OCI-M1 (cell line): ENCODE results near the gene ABCC6.
"Not testable (repeated sequence)": the region's sequence is repeated elsewhere in the genome, so short reads cannot be mapped to it uniquely, and the experiment has no call there.

Experiments used
- DNase-seq: peaks from one replicate; lab custom pipeline; 2025; lab: John Stamatoyannopoulos, UW

The ABCC6 gene

DNA sequence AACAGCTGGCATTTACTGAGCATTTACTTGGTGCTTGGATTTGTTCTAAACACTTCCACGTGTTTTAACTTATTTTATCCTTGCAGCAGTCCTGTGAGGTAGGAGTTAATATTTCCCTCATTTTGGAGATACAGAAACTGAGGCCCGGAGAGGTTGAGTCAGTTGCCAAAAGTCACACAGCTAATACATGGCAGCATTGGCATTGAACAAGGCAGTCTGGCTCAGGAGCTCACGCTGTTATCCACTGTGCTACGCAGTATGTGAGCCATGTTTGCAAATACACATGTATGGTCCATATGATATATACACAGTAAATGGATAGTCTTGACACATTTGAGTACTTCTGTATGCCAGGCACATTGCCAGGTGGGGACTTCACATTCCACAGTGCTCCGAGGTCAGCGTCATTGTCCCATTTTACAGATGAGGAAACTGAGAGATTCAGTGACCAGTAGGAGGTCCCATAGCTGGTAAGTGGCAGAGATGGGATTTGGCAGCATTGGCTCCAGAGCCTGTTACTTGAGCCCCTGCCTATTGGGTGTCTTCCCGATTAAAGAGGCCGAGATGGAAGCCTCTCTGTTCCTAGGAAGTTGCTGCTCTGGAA lies 110.7 kb downstream of the ABCC6 start:
- DNase-seq, result no peak

DNA sequence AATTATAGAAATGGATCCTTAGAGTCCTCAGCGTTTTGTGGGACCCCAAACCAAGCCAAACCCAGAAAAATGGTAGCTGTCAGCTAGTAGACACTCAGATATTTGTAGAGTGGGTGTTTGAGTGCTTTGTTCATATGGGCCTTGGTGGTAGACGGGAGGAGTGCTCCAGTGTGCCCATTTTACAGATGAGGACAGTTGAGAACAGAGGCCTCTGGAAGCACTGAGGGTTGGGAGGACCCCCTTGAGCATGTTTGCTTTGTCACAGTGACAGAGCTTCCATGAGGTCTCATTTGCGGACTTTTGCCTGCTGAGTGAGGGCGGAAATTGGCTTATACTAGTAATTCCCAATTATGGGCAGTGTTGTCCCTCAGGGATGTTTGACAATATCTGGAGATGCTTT lies 111.7 kb downstream of the ABCC6 start:
- no peak for DNase-seq

DNA sequence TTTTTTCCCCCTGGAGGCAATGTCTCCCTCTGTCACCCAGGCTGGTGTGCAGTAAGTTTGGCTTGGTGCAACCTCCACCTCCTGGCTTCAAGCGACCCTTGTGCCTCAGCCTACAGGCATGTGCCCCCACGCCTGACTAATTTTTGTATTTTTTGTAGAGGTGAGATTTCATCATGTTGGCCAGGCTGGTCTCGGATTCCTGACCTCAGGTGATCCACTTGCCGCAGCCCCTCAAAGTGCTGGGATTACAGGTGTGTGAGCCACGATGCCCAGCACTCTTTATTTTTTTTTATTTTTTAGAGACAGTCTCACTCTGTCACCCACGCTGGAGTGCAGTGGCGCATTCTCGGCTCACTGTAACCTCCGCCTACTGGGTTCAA lies 113.2 kb downstream of the ABCC6 start:
- DNase-seq, result no peak

DNA sequence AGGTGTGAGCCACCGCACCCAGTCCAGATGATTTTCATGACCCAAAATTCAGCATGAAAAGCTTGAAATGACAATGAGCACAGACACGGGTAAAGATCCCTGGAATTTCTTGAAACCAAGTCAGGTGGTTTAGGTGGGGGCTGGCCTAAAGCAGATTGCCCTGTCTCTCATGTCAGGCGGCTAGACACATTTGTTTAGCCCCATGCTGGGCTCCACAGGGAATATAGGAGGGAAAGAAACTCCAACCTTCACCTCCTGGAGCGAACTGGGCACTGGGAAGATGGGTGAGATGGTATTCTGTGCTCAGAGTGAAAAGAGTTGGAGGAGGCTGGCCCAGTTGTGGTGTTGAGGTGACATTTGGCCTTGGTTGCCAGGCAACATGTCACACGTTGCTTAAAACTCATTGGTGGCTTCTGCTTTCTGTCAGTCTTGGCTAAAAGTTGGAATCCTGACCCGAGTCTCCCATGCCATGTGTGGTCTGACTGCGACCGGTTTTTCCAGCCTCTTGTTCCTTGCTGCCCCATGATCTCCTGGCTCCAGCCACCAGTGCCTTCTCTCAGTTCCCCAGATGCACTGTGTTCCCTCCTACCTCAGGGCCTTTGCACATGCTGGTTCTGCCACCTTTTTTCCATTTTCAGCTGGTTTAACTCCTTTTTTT lies 113.7 kb downstream of the ABCC6 start:
- no peak for DNase-seq

DNA sequence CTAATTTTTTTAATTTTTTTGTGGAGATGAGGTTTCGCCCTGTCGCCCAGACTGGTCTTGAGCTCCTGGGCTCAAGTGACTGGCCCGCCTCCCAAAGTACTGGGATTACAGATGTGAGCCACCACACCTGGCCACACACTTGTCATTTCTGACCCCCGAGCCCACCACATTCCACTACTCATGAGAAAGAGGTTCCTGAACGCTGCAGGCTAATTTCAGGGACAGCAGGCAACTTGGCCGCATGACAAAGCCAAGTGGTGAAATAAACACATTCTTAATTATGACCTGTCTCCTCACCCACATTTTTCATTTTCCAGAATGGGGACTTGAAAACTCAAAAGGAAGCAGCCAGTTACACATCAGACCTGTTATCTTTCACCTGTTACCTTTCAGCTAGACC lies 114.5 kb downstream of the ABCC6 start:
- DNase-seq, result no peak

DNA sequence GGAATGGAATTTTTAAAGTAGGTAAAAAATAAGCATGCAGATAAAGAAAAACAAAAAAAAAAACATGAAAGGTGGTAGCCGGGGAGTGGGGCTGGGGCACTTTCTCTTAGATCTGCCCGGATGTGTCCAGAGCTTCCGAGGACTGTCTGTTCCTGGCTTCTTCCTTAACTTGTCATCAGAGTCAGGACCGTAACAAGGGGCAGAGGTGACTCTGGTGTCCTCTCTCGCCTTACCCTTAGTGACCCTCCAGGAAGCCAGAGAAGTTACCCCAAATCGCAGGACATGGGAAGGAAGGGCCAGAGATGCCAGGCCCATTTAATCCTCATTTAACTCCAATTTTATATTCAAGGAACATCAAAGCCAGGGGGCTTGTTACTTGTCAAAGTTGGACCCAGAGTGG lies 115.5 kb downstream of the ABCC6 start:
- DNase-seq, result no peak

DNA sequence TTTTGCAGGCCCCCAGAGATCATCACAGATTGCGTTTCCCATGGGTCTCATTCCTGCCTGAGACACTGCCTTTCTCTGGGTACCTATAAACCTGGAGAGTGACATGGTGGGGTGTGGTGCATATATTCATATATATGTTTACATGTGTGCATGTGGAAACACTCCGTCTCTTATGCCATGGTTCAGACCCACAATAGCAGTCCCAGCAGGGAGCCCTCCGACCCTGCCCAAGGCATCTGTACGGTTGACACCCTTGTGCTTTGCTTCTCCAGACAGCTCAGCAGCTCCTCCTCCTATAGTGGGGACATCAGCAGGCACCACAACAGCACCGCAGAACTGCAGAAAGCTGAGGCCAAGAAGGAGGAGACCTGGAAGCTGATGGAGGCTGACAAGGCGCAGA lies 116.8 kb downstream of the ABCC6 start:
- DNase-seq, result no peak

DNA sequence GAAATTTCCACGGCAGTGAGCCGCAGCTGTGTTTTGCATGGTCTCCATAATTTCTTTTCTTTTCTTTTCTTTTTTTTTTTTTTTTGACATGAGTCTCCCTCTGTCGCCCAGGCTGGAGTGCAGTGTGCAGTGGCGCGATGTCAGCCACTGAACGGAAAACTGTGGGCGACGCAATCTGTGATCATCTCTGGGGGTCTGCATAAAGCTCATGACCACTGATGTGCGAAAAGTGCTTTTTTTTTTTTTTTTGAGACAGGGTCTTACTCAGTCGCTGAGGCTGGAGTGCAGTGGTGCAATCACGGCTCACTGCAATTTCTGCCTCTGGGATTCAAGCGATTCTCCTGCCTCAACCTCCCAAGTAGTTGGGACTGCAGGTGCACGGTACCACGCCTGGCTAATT lies 117.6 kb downstream of the ABCC6 start:
- no peak for DNase-seq

DNA sequence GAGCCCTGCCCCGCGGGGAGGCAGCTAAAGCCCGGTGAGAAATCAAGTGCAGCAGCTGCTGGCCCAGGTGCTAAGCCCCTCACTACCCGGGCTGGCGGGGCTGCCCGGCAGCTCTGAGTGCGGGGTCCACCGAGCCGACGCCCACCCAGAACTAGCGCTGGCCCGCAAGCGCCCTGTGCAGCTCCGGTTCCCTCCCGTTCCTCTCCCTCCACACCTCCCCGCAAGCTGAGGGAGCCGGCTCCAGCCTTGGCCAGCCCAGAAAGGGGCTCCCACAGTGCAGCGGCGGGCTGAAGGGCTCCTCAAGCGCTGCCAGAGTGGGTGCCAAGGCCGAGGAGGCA lies 118.5 kb downstream of the ABCC6 start:
- not testable (repeated sequence) for DNase-seq

DNA sequence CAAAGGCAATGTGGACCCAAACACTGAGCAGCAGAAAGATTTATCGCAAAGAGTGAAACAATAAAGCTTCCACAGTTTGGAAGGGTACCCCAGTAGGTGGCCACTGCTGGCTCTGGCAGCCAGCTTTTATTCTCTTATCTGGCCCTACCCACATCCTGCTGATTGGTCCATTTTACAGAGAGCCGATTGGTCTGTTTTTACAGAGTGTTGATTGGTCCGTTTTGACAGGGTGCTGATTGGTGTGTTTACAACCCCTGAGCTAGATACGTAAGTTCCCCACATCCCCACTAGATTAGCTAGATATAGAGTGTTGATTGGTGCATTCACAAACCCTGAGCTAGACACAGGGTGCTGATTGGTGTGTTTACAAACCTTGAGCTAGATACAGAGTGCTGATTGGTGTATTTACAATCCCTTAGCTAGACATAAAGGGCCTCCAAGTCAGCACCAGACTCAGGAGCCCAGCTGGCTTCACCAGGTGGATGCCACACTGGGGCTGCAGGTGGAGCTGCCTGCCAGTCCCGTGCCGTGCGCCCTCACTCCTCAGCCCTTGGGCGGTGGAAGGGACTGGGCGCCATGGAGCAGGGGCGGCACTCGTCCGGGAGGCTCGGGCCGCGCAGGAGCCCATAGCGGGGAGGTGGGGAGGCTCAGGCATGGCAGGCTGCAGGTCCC lies 119.0 kb downstream of the ABCC6 start:
- DNase-seq, result not testable (repeated sequence)

DNA sequence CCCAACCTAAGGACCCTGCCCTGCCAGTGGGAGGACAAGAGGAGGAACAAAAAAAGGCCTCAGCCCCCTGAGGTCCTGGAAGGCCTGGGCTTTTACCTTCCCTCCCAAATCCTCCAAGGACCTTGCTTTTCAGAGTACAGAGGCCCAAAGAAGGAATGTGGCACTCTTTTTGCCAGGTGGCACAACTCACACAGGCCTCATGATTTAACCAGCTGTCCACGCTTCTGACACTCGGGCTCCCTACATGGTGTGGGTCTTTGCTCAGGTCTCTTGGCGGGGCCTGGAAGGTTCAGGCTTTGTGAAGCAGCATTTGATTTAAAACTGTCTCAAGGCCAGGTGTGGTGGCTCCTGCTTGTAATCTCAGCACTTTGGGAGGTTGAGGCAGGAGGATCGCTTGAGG lies 120.6 kb downstream of the ABCC6 start:
- DNase-seq, result no peak

DNA sequence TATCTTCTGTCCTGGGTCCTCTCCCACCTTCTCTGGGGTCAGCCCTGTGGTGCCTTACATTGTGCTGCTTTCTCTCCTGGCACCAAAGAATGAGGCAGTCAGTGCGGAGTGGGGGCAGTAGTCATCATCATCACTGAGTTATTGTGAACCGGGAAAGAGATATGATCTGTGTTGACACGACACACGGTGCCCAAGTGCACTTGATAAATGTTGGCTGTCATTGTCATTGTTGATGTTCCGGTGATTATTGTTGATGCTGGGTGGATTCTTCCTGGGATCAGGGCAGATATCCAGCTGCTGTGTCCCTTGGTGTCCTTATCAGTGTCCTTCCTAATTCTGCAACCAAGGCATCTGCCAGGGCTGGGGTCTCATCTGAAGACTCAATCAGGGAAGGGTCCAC lies 121.7 kb downstream of the ABCC6 start:
- DNase-seq, result no peak

DNA sequence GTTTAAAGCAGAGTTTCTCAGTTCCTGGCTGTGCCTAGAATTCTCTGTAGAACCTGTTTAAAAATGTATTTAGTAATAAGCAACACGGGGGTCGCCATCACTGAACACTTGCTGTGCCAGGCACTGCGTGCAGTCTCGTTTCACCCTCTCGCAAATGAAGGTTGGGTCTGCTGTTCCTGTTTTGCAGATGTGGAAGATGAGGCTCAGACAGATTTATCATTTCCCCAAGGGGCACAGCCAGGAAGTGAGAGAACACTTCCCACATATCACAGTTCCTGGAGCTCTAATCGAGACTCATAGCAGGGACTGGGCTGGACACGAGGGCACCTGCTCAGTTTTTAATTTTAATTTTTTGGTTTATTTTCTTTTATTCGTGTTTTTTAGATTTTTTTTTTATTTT lies 122.7 kb downstream of the ABCC6 start:
- DNase-seq, result no peak

DNA sequence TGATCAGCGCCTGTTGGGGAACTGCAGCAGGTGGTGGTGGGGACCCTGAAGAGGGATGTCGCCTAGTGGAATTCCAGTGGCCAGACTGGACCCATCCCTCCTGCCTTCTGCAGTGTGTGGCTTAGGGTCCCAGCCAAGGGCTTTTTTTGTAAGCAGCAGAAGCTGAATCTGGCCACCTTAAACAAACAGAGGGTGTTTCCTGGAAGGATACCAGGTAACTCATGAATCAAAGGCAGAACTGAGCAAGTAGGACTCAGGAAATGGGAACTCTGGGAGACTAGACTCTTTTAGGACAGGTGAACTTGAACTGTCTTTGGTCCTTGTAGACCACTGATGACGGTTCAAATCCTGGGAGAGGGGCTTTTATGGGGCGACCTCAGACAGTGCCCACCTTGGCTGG lies 124.0 kb downstream of the ABCC6 start:
- no peak for DNase-seq
